Caki2 (cell line): Measurements from ENCODE around the gene ETV6. TPM values are rescaled to one million over a fixed set of nuclear protein-coding genes. Genes with fewer than 3 reads are reported as not detected.
A peak's percentile ranks its signal among the peaks of the same experiment; 100 is the strongest.
"Not testable (repeated sequence)": the region's sequence is repeated elsewhere in the genome, so short reads cannot be mapped to it uniquely, and the experiment has no call there.

ENCODE experiments used
- DNase-seq: peaks from one replicate; pipeline ENCODE4 v3.0.0-alpha.2; 2015; ENCODE audit warnings: low read depth
- in situ Hi-C: cut with HindIII; loops from 2 replicates; pipeline ENCODE4 v1.10.0; 2016; ENCODE audit warnings: low sequenced_read_pairs, low pct_unique_long_range_greater_than_20kb, mixed read lengths
- total RNA-seq: library from RNA; depleted of rRNA; stranded (reverse); fragments of >200 nt; shearing (Covaris generic); gene quantifications from 2 replicates; pipeline ENCODE4 v1.2.3, GENCODE V29; 2014; ENCODE audit warnings: low replicate concordance; rRNA removed

Gene ETV6
- total RNA-seq, result 9.1 and 14.7 TPM in 2 replicates

- in situ Hi-C loops, result no loop called here
- DNase-seq, result peak; percentile 80
Measured at GRCh38 chr12:11649413-11650285, at the start of gene ETV6. Gene ETV6, plus strand, starts transcription at chr12:11649674. Its CDS starts 454 bp downstream, at chr12:11650128.

- DNase-seq, result no peak
- in situ Hi-C loops, result no loop called here
Measured at GRCh38 chr12:11600199-11600598, 49.3 kb upstream of the ETV6 start.

GRCh38 chr12:11601647-11602046 is 47.8 kb upstream of the ETV6 start:
- in situ Hi-C loops, result no loop called here
- no peak for DNase-seq

GRCh38 chr12:11607313-11608081 is 42.0 kb upstream of the ETV6 start:
- in situ Hi-C loops, result no loop called here

GRCh38 chr12:11609045-11609444 is 40.4 kb upstream of the ETV6 start:
- in situ Hi-C loops, result no loop called here

More at GRCh38 chr12:11607313-11608081, 42.0 kb upstream of the ETV6 start:
- DNase-seq, result no peak

GRCh38 chr12:11615481-11615880 is 34.0 kb upstream of the ETV6 start:
- in situ Hi-C loops, result no loop called here
- no peak for DNase-seq

More at GRCh38 chr12:11609045-11609444, 40.4 kb upstream of the ETV6 start:
- DNase-seq, result no peak

- DNase-seq, result no peak
- in situ Hi-C loops, result no loop called here
Measured at GRCh38 chr12:11618046-11618445, 31.4 kb upstream of the ETV6 start.

GRCh38 chr12:11621797-11622423 is 27.6 kb upstream of the ETV6 start:
- in situ Hi-C loops, result no loop called here
- DNase-seq, result peak; percentile 38

GRCh38 chr12:11622876-11623281 is 26.6 kb upstream of the ETV6 start:
- in situ Hi-C loops, result no loop called here
- no peak for DNase-seq

GRCh38 chr12:11623382-11623781 is 26.1 kb upstream of the ETV6 start:
- no peak for DNase-seq
- in situ Hi-C loops, result no loop called here

- no peak for DNase-seq
- in situ Hi-C loops, result no loop called here
Measured at GRCh38 chr12:11624116-11624515, 25.4 kb upstream of the ETV6 start.

GRCh38 chr12:11627709-11628108 is 21.8 kb upstream of the ETV6 start:
- DNase-seq, in situ Hi-C loops: not testable (repeated sequence)

- in situ Hi-C loops, result no loop called here
- no peak for DNase-seq
Measured at GRCh38 chr12:11628353-11628752, 21.1 kb upstream of the ETV6 start.

- in situ Hi-C loops, result no loop called here
- peak; percentile 35 for DNase-seq
Measured at GRCh38 chr12:11630046-11630706, 19.3 kb upstream of the ETV6 start.

- in situ Hi-C loops, result no loop called here
Measured at GRCh38 chr12:11631288-11631687, 18.2 kb upstream of the ETV6 start.

GRCh38 chr12:11631881-11632280 is 17.6 kb upstream of the ETV6 start:
- DNase-seq, in situ Hi-C loops: not testable (repeated sequence)

More at GRCh38 chr12:11631288-11631687, 18.2 kb upstream of the ETV6 start:
- DNase-seq, result no peak

GRCh38 chr12:11633968-11634367 is 15.5 kb upstream of the ETV6 start:
- in situ Hi-C loops, result no loop called here
- peak; percentile 98 for DNase-seq

- in situ Hi-C loops, result no loop called here
- no peak for DNase-seq
Measured at GRCh38 chr12:11635341-11635740, 14.1 kb upstream of the ETV6 start.
